Erythroblast (primary cell): Measurements from ENCODE around the gene TAS2R60.

Experiments used
- GATA1 ChIP-seq: IDR thresholded peaks from 2 replicates; pipeline ENCODE4 v1.6.1; 2011; ENCODE audit warnings: low read depth, mild to moderate bottlenecking, control low read depth, low read length, moderate library complexity
- POLR2A ChIP-seq: IDR thresholded peaks from 2 replicates; pipeline ENCODE4 v1.6.1; 2011; ENCODE audit warnings: mild to moderate bottlenecking, low read length

DNA sequence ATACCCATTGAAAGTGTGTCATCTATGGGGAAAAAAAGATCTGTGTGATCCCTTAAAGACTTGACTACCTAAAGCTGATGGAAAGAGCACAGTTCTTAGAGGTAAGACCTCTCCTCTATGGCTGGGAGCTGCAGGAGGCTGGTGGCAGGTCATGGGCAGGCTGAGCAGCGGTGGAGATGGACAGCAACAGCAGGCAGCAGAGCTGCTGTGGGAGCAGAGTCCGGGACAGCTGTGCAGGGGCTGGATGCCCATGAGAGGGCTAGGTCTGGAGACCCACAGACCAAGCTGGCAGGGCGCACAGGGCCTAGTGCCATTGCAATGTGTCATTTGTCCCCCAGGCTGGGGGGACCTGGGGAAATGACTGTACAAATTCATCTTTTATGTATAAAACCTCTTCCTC is 21.2 kb upstream of the TAS2R60 start:
- TF ChIP-seq POLR2A (no peak), GATA1 (no peak)
